Coronary artery (tissue), 2 donors: Measurements from ENCODE around the gene MYO1G.
"Not testable (repeated sequence)": the region's sequence is repeated elsewhere in the genome, so short reads cannot be mapped to it uniquely, and the experiment has no call there.

Experiments
- DNase-seq: peaks from one replicate; pipeline ENCODE4 v3.0.0-alpha.2; 2017; ENCODE audit warnings: low spot score
- H3K27ac ChIP-seq, 2 donors: fragments of 200-600 bp; sonication (generic); one replicate each; pipeline ENCODE4 v1.5.1; 2016 to 2019
- H3K4me3 ChIP-seq: fragments of 200-600 bp; sonication (generic); 2 replicates; pipeline ENCODE4 v1.5.1; 2016; ENCODE audit warnings: mild to moderate bottlenecking, moderate library complexity
- CTCF ChIP-seq: fragments of 200-600 bp; sonication (generic); IDR thresholded peaks from one replicate; pipeline ENCODE4 v1.5.1; 2019; ENCODE audit warnings: antibody characterized with exemption

Gene MYO1G

GRCh38 chr7:44978511-44979366 lies at the start of gene MYO1G:
TSS of gene MYO1G (minus strand) at chr7:44979015. CDS start at chr7:44978961, 54 bp downstream.
- no peak for DNase-seq
- peak within 1 kb of the TSS; percentile 33 for H3K4me3 ChIP-seq

GRCh38 chr7:45028138-45028919 lies 49.5 kb upstream of the MYO1G start:
- H3K4me3 ChIP-seq: peak overlapping the region; percentile 50
- no peak for TF ChIP-seq CTCF
- peak overlapping the region in 1 of 2 donors; percentile 50 for H3K27ac ChIP-seq
- no peak for DNase-seq

More at GRCh38 chr7:44978511-44979366, at the start of gene MYO1G:
- peak within 1 kb of the TSS in 1 of 2 donors; percentile 73 for H3K27ac ChIP-seq
- TF ChIP-seq CTCF: no peak

- Histone ChIP-seq H3K4me3 (peak overlapping the region; percentile 50), H3K27ac (peak overlapping the region in 1 of 2 donors; percentile 50)
- no peak for DNase-seq
- no peak for TF ChIP-seq CTCF
These were observed 48.9 kb upstream of the MYO1G start for GRCh38 chr7:45027774-45028114.

- peak overlapping the region; percentile 50 for H3K4me3 ChIP-seq
- DNase-seq: no peak
- peak overlapping the region in 1 of 2 donors; percentile 62 for H3K27ac ChIP-seq
- no peak for TF ChIP-seq CTCF
These were observed 48.4 kb upstream of the MYO1G start for GRCh38 chr7:45026984-45027773.

- DNase-seq: no peak
- H3K27ac ChIP-seq: no peak overlapping the region
- H3K4me3 ChIP-seq: no peak overlapping the region
- no peak for TF ChIP-seq CTCF
These were observed 47.2 kb upstream of the MYO1G start for GRCh38 chr7:45026013-45026412.

GRCh38 chr7:45025473-45025872 lies 46.7 kb upstream of the MYO1G start:
- H3K4me3 ChIP-seq, DNase-seq, H3K27ac ChIP-seq: not testable (repeated sequence)
